Endothelial cell (in vitro differentiated cells): ENCODE data around the gene REG4. TPM values are rescaled to one million over a fixed set of nuclear protein-coding genes. Genes with fewer than 3 reads are reported as not detected.

Source experiments
- DNase-seq: peaks from one replicate; pipeline ENCODE4 v3.0.0; 2021; ENCODE audit warnings: low spot score
- H3K27ac Mint-ChIP-seq: one replicate; pipeline ENCODE4 v1.8.0; 2021; ENCODE audit warnings: mixed read lengths, inconsistent platforms; ENCODE audit not compliant: unreplicated experiment
- H3K27me3 Mint-ChIP-seq: one replicate; pipeline ENCODE4 v1.8.0; 2021; ENCODE audit warnings: mild to moderate bottlenecking, moderate library complexity, mixed read lengths, inconsistent platforms; ENCODE audit not compliant: unreplicated experiment
- H3K36me3 Mint-ChIP-seq: one replicate; pipeline ENCODE4 v1.8.0; 2021; ENCODE audit warnings: mild to moderate bottlenecking, low read depth, mixed read lengths, inconsistent platforms; ENCODE audit not compliant: unreplicated experiment
- H3K4me1 Mint-ChIP-seq: one replicate; pipeline ENCODE4 v1.8.0; 2021; ENCODE audit warnings: mild to moderate bottlenecking, mixed read lengths, inconsistent platforms; ENCODE audit not compliant: unreplicated experiment
- H3K4me3 Mint-ChIP-seq: one replicate; pipeline ENCODE4 v1.8.0; 2021; ENCODE audit warnings: mild to moderate bottlenecking, mixed read lengths, inconsistent platforms; ENCODE audit not compliant: unreplicated experiment
- H3K9me3 Mint-ChIP-seq: one replicate; pipeline ENCODE4 v1.8.0; 2021; ENCODE audit warnings: mixed read lengths, inconsistent platforms; ENCODE audit not compliant: unreplicated experiment
- CTCF ChIP-seq: fragments of 200-600 bp; sonication (generic); IDR thresholded peaks from one replicate; pipeline ENCODE4 v1.5.0; 2021; ENCODE audit warnings: antibody characterized with exemption; ENCODE audit not compliant: unreplicated experiment
- total RNA-seq: library from RNA; stranded (reverse); fragmentation: NEBNext Ultra II Directional; extraction: Animal tissue kit (Norgen Biotek cat#: 25700); gene quantifications from one replicate; pipeline ENCODE4 v1.2.1, GENCODE V29; 2021; ENCODE audit not compliant: unreplicated experiment

REG4 gene
- total RNA-seq, 1 donor from 2014 or later: not detected

GRCh38 chr1:119778886-119779560 lies 32.2 kb downstream of the REG4 start:
- no peaks in the 10 kb centered on the region for H3K9me3 Mint-ChIP-seq
- peaks cover 6% of the 10 kb centered on the region for H3K27me3 Mint-ChIP-seq
- no peaks in the 10 kb centered on the region for H3K36me3 Mint-ChIP-seq
- no peak for TF ChIP-seq CTCF
- no peak for DNase-seq
- H3K4me3 Mint-ChIP-seq: no peak overlapping the region
- peaks cover 12% of the 10 kb centered on the region for H3K4me1 Mint-ChIP-seq
- H3K27ac Mint-ChIP-seq: no peak overlapping the region

GRCh38 chr1:119778359-119778758 lies 32.9 kb downstream of the REG4 start:
- H3K36me3 Mint-ChIP-seq: no peaks in the 10 kb centered on the region
- H3K27me3 Mint-ChIP-seq: peaks cover 6% of the 10 kb centered on the region
- TF ChIP-seq CTCF: no peak

GRCh38 chr1:119774746-119775490 lies 36.3 kb downstream of the REG4 start:
- Mint-ChIP-seq H3K27me3 (peaks cover 2% of the 10 kb centered on the region), H3K4me3 (no peak overlapping the region), H3K4me1 (peaks cover 2% of the 10 kb centered on the region), H3K36me3 (no peaks in the 10 kb centered on the region), H3K27ac (no peak overlapping the region), H3K9me3 (no peaks in the 10 kb centered on the region)
- no peak for DNase-seq
- no peak for TF ChIP-seq CTCF

More at GRCh38 chr1:119778359-119778758, 32.9 kb downstream of the REG4 start:
- Mint-ChIP-seq H3K4me3 (no peak overlapping the region), H3K27ac (no peak overlapping the region), H3K4me1 (peaks cover 10% of the 10 kb centered on the region), H3K9me3 (no peaks in the 10 kb centered on the region)
- no peak for DNase-seq

- DNase-seq: no peak
- peaks cover 2% of the 10 kb centered on the region for H3K4me1 Mint-ChIP-seq
- H3K27me3 Mint-ChIP-seq: peaks cover 2% of the 10 kb centered on the region
- H3K9me3 Mint-ChIP-seq: no peaks in the 10 kb centered on the region
- no peaks in the 10 kb centered on the region for H3K36me3 Mint-ChIP-seq
- no peak for TF ChIP-seq CTCF
- no peak overlapping the region for H3K27ac Mint-ChIP-seq
- H3K4me3 Mint-ChIP-seq: no peak overlapping the region
Measured at GRCh38 chr1:119773711-119774241, 37.5 kb downstream of the REG4 start.

GRCh38 chr1:119772298-119772697 lies 39.0 kb downstream of the REG4 start:
- Mint-ChIP-seq H3K27ac (no peak overlapping the region), H3K4me3 (no peak overlapping the region), H3K27me3 (peaks cover 2% of the 10 kb centered on the region), H3K9me3 (no peaks in the 10 kb centered on the region), H3K4me1 (peaks cover 2% of the 10 kb centered on the region), H3K36me3 (no peaks in the 10 kb centered on the region)
- no peak for TF ChIP-seq CTCF
- DNase-seq: no peak
